ENCODE results near the gene GRAMD1B. TPM values are rescaled to one million over a fixed set of nuclear protein-coding genes. Genes with fewer than 3 reads are reported as not detected.

The GRAMD1B gene
- total RNA-seq, 3 donors from 2014 or later (not counting 1 experiment from before 2014, with no cell fraction given): 5.9 to 10.3 (median 8.8) TPM

- H3K27me3 ChIP-seq (ENCODE audit: control insufficient read depth, insufficient read depth, low read length): no peaks in the 10 kb centered on the region
- ATAC-seq: no peak
- Mint-ChIP-seq H3K4me3 (no peak overlapping the region), H3K27me3 (ENCODE audit: low read depth in 2 of 2) (peaks cover 0 to 29% of the 10 kb centered on the region in 2 donors), H3K27ac (no peak overlapping the region), H3K4me1 (peaks cover 13 to 14% of the 10 kb centered on the region in 2 donors), H3K36me3 (no peaks in the 10 kb centered on the region), H3K9me3 (no peaks in the 10 kb centered on the region)
- H3K27ac ChIP-seq (ENCODE audit: low read length): no peak overlapping the region
- no peak for TF ChIP-seq CTCF (IDR thresholded peaks at IDR 0.05)
- intact Hi-C loops (cut with micrococcal nuclease): loop anchor here (5.0 kb wide), 1 partner anchor 44 kb away; no protein-coding TSS in a partner anchor
- H3K36me3 ChIP-seq (ENCODE audit: control insufficient read depth, insufficient read depth, low read length): no peaks in the 10 kb centered on the region
- WGBS (ENCODE audit: insufficient coverage): 91% methylated on average over 7 of the region's 7 CpGs
- H3K4me3 ChIP-seq (ENCODE audit: low read length): no peak overlapping the region
- peaks cover 16% of the 10 kb centered on the region for H3K4me1 ChIP-seq (ENCODE audit: control insufficient read depth, insufficient read depth, low read length)
- H3K9me3 ChIP-seq (ENCODE audit: control insufficient read depth, insufficient read depth, low read length): no peaks in the 10 kb centered on the region
- DNase-seq: no peak
Observed at GRCh38 chr11:123556633-123557032, 126.6 kb downstream of the GRAMD1B start.

- Histone ChIP-seq H3K9me3 (ENCODE audit: control insufficient read depth, insufficient read depth, low read length) (no peaks in the 10 kb centered on the region), H3K27me3 (ENCODE audit: control insufficient read depth, insufficient read depth, low read length) (no peaks in the 10 kb centered on the region), H3K36me3 (ENCODE audit: control insufficient read depth, insufficient read depth, low read length) (no peaks in the 10 kb centered on the region), H3K4me3 (ENCODE audit: low read length) (no peak overlapping the region), H3K27ac (ENCODE audit: low read length) (no peak overlapping the region), H3K4me1 (ENCODE audit: control insufficient read depth, insufficient read depth, low read length) (peaks cover 16% of the 10 kb centered on the region)
- H3K36me3 Mint-ChIP-seq: no peaks in the 10 kb centered on the region
- peaks cover 0 to 29% of the 10 kb centered on the region in 2 donors for H3K27me3 Mint-ChIP-seq (ENCODE audit: low read depth in 2 of 2)
- peaks cover 13 to 14% of the 10 kb centered on the region in 2 donors for H3K4me1 Mint-ChIP-seq
- 94% methylated on average over 12 of the region's 12 CpGs for WGBS (ENCODE audit: insufficient coverage)
- H3K4me3 Mint-ChIP-seq: no peak overlapping the region
- TF ChIP-seq CTCF (IDR thresholded peaks at IDR 0.05): no peak
- no peak for DNase-seq
- intact Hi-C loops (cut with micrococcal nuclease): loop anchor here (5.0 kb wide), 1 partner anchor 46 kb away; no protein-coding TSS in a partner anchor
- ATAC-seq: no peak
- no peak overlapping the region for H3K27ac Mint-ChIP-seq
- H3K9me3 Mint-ChIP-seq: no peaks in the 10 kb centered on the region
Observed at GRCh38 chr11:123558536-123559315, 128.7 kb downstream of the GRAMD1B start.

- Histone ChIP-seq H3K4me3 (ENCODE audit: low read length) (no peak overlapping the region), H3K36me3 (ENCODE audit: control insufficient read depth, insufficient read depth, low read length) (no peaks in the 10 kb centered on the region), H3K27ac (ENCODE audit: low read length) (no peak overlapping the region), H3K9me3 (ENCODE audit: control insufficient read depth, insufficient read depth, low read length) (no peaks in the 10 kb centered on the region), H3K27me3 (ENCODE audit: control insufficient read depth, insufficient read depth, low read length) (no peaks in the 10 kb centered on the region), H3K4me1 (ENCODE audit: control insufficient read depth, insufficient read depth, low read length) (peaks cover 16% of the 10 kb centered on the region)
- no peaks in the 10 kb centered on the region for H3K36me3 Mint-ChIP-seq
- H3K4me3 Mint-ChIP-seq: peak overlapping the region; percentile 87
- ATAC-seq (peak in 2 of 3 donors; percentile 29 to 37), DNase-seq (no peak)
- no peak for TF ChIP-seq CTCF (IDR thresholded peaks at IDR 0.05)
- peak overlapping the region; percentile 2 to 12 for H3K27ac Mint-ChIP-seq
- intact Hi-C loops (cut with micrococcal nuclease): loop anchor here (5.0 kb wide), 1 partner anchor 47 kb away; no protein-coding TSS in a partner anchor
- peaks cover 13 to 14% of the 10 kb centered on the region in 2 donors for H3K4me1 Mint-ChIP-seq
- 49% methylated on average over 13 of the region's 13 CpGs for WGBS (ENCODE audit: insufficient coverage)
- peaks cover 0 to 21% of the 10 kb centered on the region in 2 donors for H3K27me3 Mint-ChIP-seq (ENCODE audit: low read depth in 2 of 2)
- no peaks in the 10 kb centered on the region for H3K9me3 Mint-ChIP-seq
Observed at GRCh38 chr11:123559523-123559955, 129.5 kb downstream of the GRAMD1B start.
